Measurements from ENCODE around the gene SURF1.

GRCh38 chr9:133377721-133378216 lies 21.5 kb upstream of the SURF1 start:
- TF ChIP-seq POLR2AphosphoS5 (IDR thresholded peaks at IDR 0.05; ENCODE audit: low read depth, low read length), result no peak
- TF ChIP-seq SPI1 (IDR thresholded peaks at IDR 0.05; ENCODE audit: low read depth, low read length), result no peak
- TF ChIP-seq POLR2A (IDR thresholded peaks at IDR 0.05; ENCODE audit: low read depth, low read length), result no peak
- TF ChIP-seq TAF1 (IDR thresholded peaks at IDR 0.05; ENCODE audit: low read depth, low read length), result no peak

All from GM12891 (cell line).